ENCODE data around the gene NKX6-1.

Gene NKX6-1

GRCh38 chr4:84499624-84499982 lies 511 bp upstream of the NKX6-1 start:
- H3K4me3 ChIP-seq (ENCODE audit: low read length) = peak overlapping the region; percentile 11
- TF ChIP-seq CTCF (conservative IDR thresholded peaks at IDR 0.05; ENCODE audit: low read depth, low read length) = no peak

GRCh38 chr4:84498203-84498934 lies 723 bp downstream of the NKX6-1 start:
- TF ChIP-seq CTCF (conservative IDR thresholded peaks at IDR 0.05; ENCODE audit: low read depth, low read length) = no peak
- DNase-seq (ENCODE audit: low read depth) = no peak
- H3K4me3 ChIP-seq (ENCODE audit: low read length) = peak overlapping the region; percentile 41

More at GRCh38 chr4:84499624-84499982, 511 bp upstream of the NKX6-1 start:
- no peak for DNase-seq (ENCODE audit: low read depth)

GRCh38 chr4:84497504-84498202 lies 1.4 kb downstream of the NKX6-1 start:
- no peak for DNase-seq (ENCODE audit: low read depth)
- H3K4me3 ChIP-seq (ENCODE audit: low read length) = peak overlapping the region; percentile 17
- no peak for TF ChIP-seq CTCF (conservative IDR thresholded peaks at IDR 0.05; ENCODE audit: low read depth, low read length)

GRCh38 chr4:84496706-84497503 lies 2.2 kb downstream of the NKX6-1 start:
- no peak for TF ChIP-seq CTCF (conservative IDR thresholded peaks at IDR 0.05; ENCODE audit: low read depth, low read length)
- no peak for DNase-seq (ENCODE audit: low read depth)
- no peak overlapping the region for H3K4me3 ChIP-seq (ENCODE audit: low read length)

- DNase-seq (ENCODE audit: low read depth) = no peak
- no peak overlapping the region for H3K4me3 ChIP-seq (ENCODE audit: low read length)
- no peak for TF ChIP-seq CTCF (conservative IDR thresholded peaks at IDR 0.05; ENCODE audit: low read depth, low read length)
Observed at GRCh38 chr4:84496331-84496705, 2.8 kb downstream of the NKX6-1 start.

GRCh38 chr4:84495794-84496261 lies 3.3 kb downstream of the NKX6-1 start:
- no peak for TF ChIP-seq CTCF (conservative IDR thresholded peaks at IDR 0.05; ENCODE audit: low read depth, low read length)
- H3K4me3 ChIP-seq (ENCODE audit: low read length) = no peak overlapping the region
- no peak for DNase-seq (ENCODE audit: low read depth)

Measured in retinal pigment epithelial cell (primary cell).